A673 (cell line): Measurements from ENCODE around the gene NR6A1. TPM values are rescaled to one million over a fixed set of nuclear protein-coding genes. Genes with fewer than 3 reads are reported as not detected.

ENCODE experiments used
- BruUV-seq: library from RNA; stranded (reverse); fragments of 400-500 nt; replicated peaks from 2 replicates; lab custom pipeline; 2021; lab: Mats Ljungman, UMichigan
- CTCF ChIA-PET: fragments of 300-600 bp; sonication (Branson Sonifier 250); formaldehyde crosslinking; loops from one replicate; lab custom pipeline; 2022; ENCODE audit warnings: antibody characterized with exemption; lab: Charles Lee
- POLR2A ChIA-PET: fragments of 300-600 bp; sonication (Branson Sonifier 250); formaldehyde crosslinking; loops from one replicate; lab custom pipeline; 2022; ENCODE audit warnings: antibody characterized with exemption; ENCODE audit not compliant: low non-redundant PET; lab: Charles Lee
- DNase-seq: peaks from one replicate; pipeline ENCODE4 v3.0.0-alpha.2; 2015; ENCODE audit warnings: low spot score
- H3K27ac ChIP-seq: fragments of 200-600 bp; sonication (generic); 2 replicates; pipeline ENCODE4 v1.5.1; 2016; ENCODE audit warnings: mixed run types, low read depth, mild to moderate bottlenecking, mixed read lengths, antibody characterized with exemption, low read length; ENCODE audit not compliant: poor library complexity, severe bottlenecking
- H3K27me3 ChIP-seq: fragments of 200-600 bp; sonication (generic); replicated peaks from 2 replicates; pipeline ENCODE4 v1.6.1; 2017; ENCODE audit warnings: mixed run types, low read depth, mild to moderate bottlenecking, mixed read lengths, antibody characterized with exemption, low read length; ENCODE audit not compliant: insufficient read depth, poor library complexity
- H3K36me3 ChIP-seq: fragments of 200-600 bp; sonication (generic); 2 replicates; pipeline ENCODE4 v1.6.1; 2016; ENCODE audit warnings: mixed run types, mild to moderate bottlenecking, mixed read lengths, antibody characterized with exemption, low read length; ENCODE audit not compliant: insufficient read depth, poor library complexity, severe bottlenecking
- H3K4me1 ChIP-seq: fragments of 200-600 bp; sonication (generic); 2 replicates; pipeline ENCODE4 v1.6.1; 2017; ENCODE audit warnings: mixed run types, mild to moderate bottlenecking, mixed read lengths, antibody characterized with exemption, low read length; ENCODE audit not compliant: insufficient read depth, poor library complexity, severe bottlenecking
- H3K4me3 ChIP-seq: fragments of 200-600 bp; sonication (generic); 2 replicates; pipeline ENCODE4 v1.5.1; 2016; ENCODE audit warnings: low read depth, mixed run types, mild to moderate bottlenecking, mixed read lengths, low read length; ENCODE audit not compliant: poor library complexity, severe bottlenecking
- H3K9me3 ChIP-seq: fragments of 200-600 bp; sonication (generic); 2 replicates; pipeline ENCODE4 v1.6.1; 2016; ENCODE audit warnings: mixed run types, low read depth, mild to moderate bottlenecking, mixed read lengths, antibody characterized with exemption, low read length; ENCODE audit not compliant: poor library complexity, severe bottlenecking
- CTCF ChIP-seq: fragments of 300-800, 200-600 bp; sonication (generic); conservative IDR thresholded peaks from 2 replicates; pipeline ENCODE4 v1.5.1; 2017; ENCODE audit warnings: low read depth, mild to moderate bottlenecking, antibody characterized with exemption, low read length, moderate library complexity, mixed read lengths
- EZH2 ChIP-seq: fragments of 200-600 bp; sonication (generic); IDR thresholded peaks from 2 replicates; pipeline ENCODE4 v1.6.1; 2017; ENCODE audit warnings: borderline replicate concordance, low read depth, mild to moderate bottlenecking, mixed read lengths, antibody characterized with exemption, low read length; ENCODE audit not compliant: poor library complexity, severe bottlenecking
- intact Hi-C: fragments of 100-400 bp; cut with micrococcal nuclease; formaldehyde crosslinking; loops from one replicate; pipeline ENCODE4 v1.10.0; 2022; ENCODE audit not compliant: unreplicated experiment
- total RNA-seq: library from RNA; stranded (reverse); gene quantifications from 2 replicates; pipeline ENCODE4 v1.2.3, GENCODE V29; 2021

Gene NR6A1
- total RNA-seq, 1 experiment from 2014 or later: 5.3 TPM

GRCh38 chr9:124666642-124667041 lies 104.5 kb downstream of the NR6A1 start:
- TF ChIP-seq EZH2 (no peak), CTCF (no peak)
- no TSS peak for BruUV-seq
- intact Hi-C loops: no loop called here
- Histone ChIP-seq H3K9me3 (no peaks in the 10 kb centered on the region), H3K4me1 (peaks cover 16% of the 10 kb centered on the region), H3K27me3 (no peaks in the 10 kb centered on the region), H3K4me3 (no peak overlapping the region), H3K27ac (no peak overlapping the region), H3K36me3 (no peaks in the 10 kb centered on the region)
- ChIA-PET POLR2A (no interaction called here), CTCF (no interaction called here)
- no peak for DNase-seq

GRCh38 chr9:124665391-124666058 lies 105.6 kb downstream of the NR6A1 start:
- Histone ChIP-seq H3K9me3 (no peaks in the 10 kb centered on the region), H3K36me3 (no peaks in the 10 kb centered on the region), H3K27ac (no peak overlapping the region), H3K27me3 (no peaks in the 10 kb centered on the region), H3K4me3 (no peak overlapping the region), H3K4me1 (peaks cover 27% of the 10 kb centered on the region)
- TF ChIP-seq CTCF (no peak), EZH2 (no peak)
- intact Hi-C loops: no loop called here
- ChIA-PET POLR2A (no interaction called here), CTCF (interaction anchor here (0.9 kb wide), 1 partner anchor 128 kb away, joined by 5 read pairs; no protein-coding TSS in a partner anchor)
- DNase-seq: peak; percentile 49
- BruUV-seq: no TSS peak

- Histone ChIP-seq H3K4me1 (peaks cover 27% of the 10 kb centered on the region), H3K27me3 (no peaks in the 10 kb centered on the region), H3K4me3 (no peak overlapping the region), H3K27ac (no peak overlapping the region), H3K36me3 (no peaks in the 10 kb centered on the region), H3K9me3 (no peaks in the 10 kb centered on the region)
- intact Hi-C loops: no loop called here
- CTCF ChIA-PET: no interaction called here
- BruUV-seq: no TSS peak
- no peak for TF ChIP-seq EZH2
- TF ChIP-seq CTCF: no peak
- no peak for DNase-seq
- POLR2A ChIA-PET: no interaction called here
Measured at GRCh38 chr9:124664143-124664542, 107.0 kb downstream of the NR6A1 start.
